Measurements from ENCODE around the gene EXTL2.
"Not testable (repeated sequence)": the region's sequence is repeated elsewhere in the genome, so short reads cannot be mapped to it uniquely, and the experiment has no call there.

Gene EXTL2

DNA sequence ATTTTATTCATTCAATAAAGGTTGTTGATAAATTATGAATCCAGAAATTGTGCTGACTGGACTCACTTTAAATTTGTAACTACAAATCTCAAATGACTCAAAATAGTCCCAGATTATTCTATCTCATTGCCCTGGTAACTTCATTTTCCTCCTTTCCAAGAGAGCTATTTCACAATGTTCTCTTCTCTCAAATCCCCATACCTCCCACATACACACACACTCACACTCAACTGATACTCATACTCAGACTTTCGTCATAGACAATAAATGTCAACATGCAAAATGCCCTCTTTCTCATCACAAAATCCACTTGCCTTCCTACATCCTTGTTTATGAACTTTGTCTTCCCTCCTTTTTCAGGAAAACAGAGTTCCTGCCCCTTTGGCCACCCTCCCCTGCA, 33.3 kb downstream of the EXTL2 start:
- H3K27ac ChIP-seq (ENCODE audit: low read length), result no peak overlapping the region
- no peaks in the 10 kb centered on the region for H3K36me3 ChIP-seq (ENCODE audit: control insufficient read depth, insufficient read depth, low read length)
- H3K27me3 ChIP-seq (ENCODE audit: control insufficient read depth, insufficient read depth, low read length), result no peaks in the 10 kb centered on the region
- no peak for DNase-seq (ENCODE audit: low read depth, low spot score)
- H3K9me3 ChIP-seq (ENCODE audit: control insufficient read depth, insufficient read depth, low read length), result no peaks in the 10 kb centered on the region
- no peak overlapping the region for H3K4me3 ChIP-seq (ENCODE audit: low read length)
- 100% methylated on average over 1 of the region's 1 CpG for WGBS (ENCODE audit: insufficient coverage, insufficient read length)
- 0 out of 2 replicates have a peak, but pooled peaks cover 1% of the 10 kb centered on the region for H3K4me1 ChIP-seq (ENCODE audit: control insufficient read depth, insufficient read depth, low read length)

DNA sequence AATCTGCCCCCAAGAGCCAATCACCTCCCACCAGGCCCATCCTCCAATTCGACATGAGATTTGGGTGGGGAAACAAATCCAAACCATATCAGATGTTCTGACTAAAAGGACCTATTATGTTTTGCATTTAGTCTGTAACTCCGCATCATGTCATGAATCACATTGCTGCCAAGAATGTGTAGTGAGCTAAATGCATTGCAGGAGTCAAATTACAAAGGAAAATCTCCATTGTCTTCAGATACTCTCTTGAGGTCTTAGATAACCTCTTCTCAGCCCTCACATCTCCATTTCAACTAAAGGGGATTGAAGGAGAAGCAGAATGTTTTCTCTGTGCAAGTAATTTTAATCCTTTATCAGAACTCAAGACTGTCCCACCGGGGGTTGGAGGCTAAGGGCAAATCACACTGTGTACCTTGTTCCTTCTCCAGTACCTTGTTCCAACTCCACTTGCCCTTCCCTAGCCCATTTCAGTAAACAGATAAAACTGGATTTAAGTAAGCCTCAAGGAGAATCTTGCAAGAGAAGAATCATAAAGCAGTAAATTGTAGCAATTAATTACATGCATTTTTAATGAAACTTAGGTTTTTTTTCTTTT, 34.1 kb downstream of the EXTL2 start:
- Histone ChIP-seq H3K4me1 (ENCODE audit: control insufficient read depth, insufficient read depth, low read length) (0 out of 2 replicates have a peak, but pooled peaks cover 1% of the 10 kb centered on the region), H3K27ac (ENCODE audit: low read length) (no peak overlapping the region), H3K27me3 (ENCODE audit: control insufficient read depth, insufficient read depth, low read length) (no peaks in the 10 kb centered on the region), H3K36me3 (ENCODE audit: control insufficient read depth, insufficient read depth, low read length) (no peaks in the 10 kb centered on the region), H3K4me3 (ENCODE audit: low read length) (no peak overlapping the region), H3K9me3 (ENCODE audit: control insufficient read depth, insufficient read depth, low read length) (no peaks in the 10 kb centered on the region)
- no peak for DNase-seq (ENCODE audit: low read depth, low spot score)
- WGBS (ENCODE audit: insufficient coverage, insufficient read length), result no CpG with 5 or more reads among the region's 3 CpGs

DNA sequence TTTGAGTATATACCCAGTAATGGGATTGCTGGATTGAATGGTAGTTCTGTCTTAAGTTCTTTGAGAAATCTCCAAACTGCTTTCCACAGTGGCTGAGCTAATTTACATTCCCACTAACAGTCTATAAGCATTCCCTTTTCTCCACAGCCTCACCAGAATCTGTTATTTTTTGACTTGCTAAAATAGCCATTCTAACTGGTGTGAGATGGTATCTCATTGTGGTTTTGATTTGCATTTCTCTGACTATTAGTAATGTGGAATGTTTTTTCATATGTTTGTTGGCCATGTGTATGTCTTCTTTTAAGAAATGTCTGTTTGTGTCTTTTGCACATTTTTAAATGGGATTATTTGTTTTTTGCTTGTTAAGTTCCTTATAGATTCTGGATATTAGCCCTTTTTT, 39.5 kb downstream of the EXTL2 start:
- H3K27me3 ChIP-seq (ENCODE audit: control insufficient read depth, insufficient read depth, low read length); DNase-seq (ENCODE audit: low read depth, low spot score); H3K4me1 ChIP-seq (ENCODE audit: control insufficient read depth, insufficient read depth, low read length); H3K4me3 ChIP-seq (ENCODE audit: low read length); H3K27ac ChIP-seq (ENCODE audit: low read length); H3K36me3 ChIP-seq (ENCODE audit: control insufficient read depth, insufficient read depth, low read length); H3K9me3 ChIP-seq (ENCODE audit: control insufficient read depth, insufficient read depth, low read length): not testable (repeated sequence)

DNA sequence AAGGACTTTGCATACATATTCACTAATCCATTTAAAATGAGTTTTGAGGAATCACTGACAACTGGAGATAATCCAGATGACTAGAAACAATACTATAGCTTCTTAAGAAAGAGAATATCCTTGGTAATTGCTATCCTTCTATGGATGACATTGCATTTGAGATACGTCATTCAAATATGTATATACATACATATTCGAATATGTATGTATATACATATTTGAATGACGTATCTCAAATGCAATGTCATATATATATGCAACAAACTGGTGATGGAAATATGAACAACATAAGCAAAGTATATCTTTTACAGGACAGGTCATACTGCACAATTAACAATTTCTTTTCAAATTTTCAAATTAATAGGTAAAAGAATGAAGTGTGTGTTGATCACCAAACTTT, 41.7 kb downstream of the EXTL2 start:
- no CpG with 5 or more reads among the region's 3 CpGs for WGBS (ENCODE audit: insufficient coverage, insufficient read length)
- DNase-seq (ENCODE audit: low read depth, low spot score), result no peak
- Histone ChIP-seq H3K36me3 (ENCODE audit: control insufficient read depth, insufficient read depth, low read length) (no peaks in the 10 kb centered on the region), H3K27ac (ENCODE audit: low read length) (no peak overlapping the region), H3K9me3 (ENCODE audit: control insufficient read depth, insufficient read depth, low read length) (no peaks in the 10 kb centered on the region), H3K27me3 (ENCODE audit: control insufficient read depth, insufficient read depth, low read length) (peaks cover 11% of the 10 kb centered on the region; the same call in 1 of the 2 replicates), H3K4me3 (ENCODE audit: low read length) (no peak overlapping the region), H3K4me1 (ENCODE audit: control insufficient read depth, insufficient read depth, low read length) (no peaks in the 10 kb centered on the region)

DNA sequence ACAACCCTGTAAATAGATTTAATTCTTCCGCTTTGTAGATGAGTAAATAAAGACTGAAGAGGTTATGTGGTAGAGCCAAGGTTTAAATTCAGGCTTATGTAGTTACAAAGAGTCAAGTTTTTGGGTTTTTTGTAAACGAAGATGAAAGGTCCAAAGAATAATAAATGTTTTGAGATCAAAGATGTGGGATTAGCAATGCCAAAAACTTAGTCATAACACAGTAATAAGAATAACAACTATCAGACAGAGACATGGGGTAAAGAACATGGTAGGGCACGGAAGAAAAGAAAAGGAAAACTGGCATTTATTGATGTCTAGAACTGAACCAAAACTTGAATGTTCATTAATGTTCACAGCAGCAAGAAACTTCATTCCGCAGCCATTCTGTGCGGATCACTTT, 42.9 kb downstream of the EXTL2 start:
- Histone ChIP-seq H3K9me3 (ENCODE audit: control insufficient read depth, insufficient read depth, low read length) (no peaks in the 10 kb centered on the region), H3K36me3 (ENCODE audit: control insufficient read depth, insufficient read depth, low read length) (no peaks in the 10 kb centered on the region), H3K27me3 (ENCODE audit: control insufficient read depth, insufficient read depth, low read length) (peaks cover 11% of the 10 kb centered on the region; the same call in 1 of the 2 replicates), H3K4me3 (ENCODE audit: low read length) (no peak overlapping the region), H3K4me1 (ENCODE audit: control insufficient read depth, insufficient read depth, low read length) (no peaks in the 10 kb centered on the region), H3K27ac (ENCODE audit: low read length) (no peak overlapping the region)
- no CpG with 5 or more reads among the region's 5 CpGs for WGBS (ENCODE audit: insufficient coverage, insufficient read length)
- no peak for DNase-seq (ENCODE audit: low read depth, low spot score)

DNA sequence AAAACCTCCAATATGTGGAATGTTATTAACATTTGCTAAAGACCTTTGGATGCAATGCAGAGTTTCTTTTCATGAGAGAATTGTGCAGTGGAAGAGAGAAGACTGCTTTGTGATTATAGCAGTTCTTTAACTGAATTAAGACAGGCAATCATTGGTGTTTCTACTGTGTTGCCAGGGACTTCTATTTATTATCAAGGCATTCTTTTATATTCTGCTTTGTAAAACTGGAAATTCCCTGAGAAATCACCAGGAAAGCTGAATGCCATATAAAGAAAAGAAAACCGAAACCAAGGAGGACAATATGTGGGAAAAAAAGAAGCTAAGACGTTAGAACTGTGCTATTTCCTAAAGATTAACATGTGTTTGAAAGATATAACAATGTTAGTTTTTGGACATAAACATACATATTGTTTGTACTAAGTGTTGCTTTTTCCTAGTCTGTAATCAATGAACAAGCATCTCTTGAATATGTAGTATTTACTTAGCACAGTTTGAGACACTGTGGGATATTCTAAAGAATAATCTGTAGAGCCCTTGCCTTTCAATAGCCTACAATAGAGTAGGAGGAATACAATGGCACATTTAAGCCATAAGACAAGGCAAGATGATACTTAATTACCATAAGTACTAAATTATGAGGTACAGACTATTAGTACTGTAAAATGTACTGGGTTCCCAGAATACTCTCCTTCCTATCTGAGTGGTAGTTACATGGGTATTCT, 47.1 kb downstream of the EXTL2 start:
- DNase-seq (ENCODE audit: low read depth, low spot score), result no peak
- H3K27me3 ChIP-seq (ENCODE audit: control insufficient read depth, insufficient read depth, low read length), result peaks cover 11% of the 10 kb centered on the region; the same call in 1 of the 2 replicates
- no peaks in the 10 kb centered on the region for H3K4me1 ChIP-seq (ENCODE audit: control insufficient read depth, insufficient read depth, low read length)
- H3K27ac ChIP-seq (ENCODE audit: low read length), result no peak overlapping the region
- no peaks in the 10 kb centered on the region for H3K9me3 ChIP-seq (ENCODE audit: control insufficient read depth, insufficient read depth, low read length)
- H3K36me3 ChIP-seq (ENCODE audit: control insufficient read depth, insufficient read depth, low read length), result no peaks in the 10 kb centered on the region
- no CpG with 5 or more reads among the region's 2 CpGs for WGBS (ENCODE audit: insufficient coverage, insufficient read length)
- H3K4me3 ChIP-seq (ENCODE audit: low read length), result no peak overlapping the region

DNA sequence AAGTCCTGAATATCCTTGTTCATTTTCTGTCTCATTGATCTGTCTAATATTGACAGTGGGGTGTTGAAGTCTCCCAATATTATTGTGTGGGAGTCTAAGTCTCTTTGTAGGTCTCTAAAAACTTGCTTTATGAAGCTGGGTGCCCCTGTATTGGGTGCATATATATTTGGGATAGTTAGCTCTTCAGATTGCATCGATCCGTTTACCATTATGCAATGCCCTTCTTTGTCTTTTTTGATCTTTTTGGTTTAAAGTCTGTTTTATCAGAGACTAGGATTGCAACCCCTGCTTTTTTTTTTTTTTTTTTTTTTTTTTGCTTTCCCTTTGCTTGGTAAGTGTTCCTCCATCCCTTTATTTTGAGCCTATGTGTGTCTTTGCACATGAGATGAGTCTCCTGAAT, 51.5 kb downstream of the EXTL2 start:
- not testable (repeated sequence) for H3K36me3 ChIP-seq (ENCODE audit: control insufficient read depth, insufficient read depth, low read length); H3K4me3 ChIP-seq (ENCODE audit: low read length); H3K4me1 ChIP-seq (ENCODE audit: control insufficient read depth, insufficient read depth, low read length); DNase-seq (ENCODE audit: low read depth, low spot score); H3K9me3 ChIP-seq (ENCODE audit: control insufficient read depth, insufficient read depth, low read length); H3K27ac ChIP-seq (ENCODE audit: low read length); H3K27me3 ChIP-seq (ENCODE audit: control insufficient read depth, insufficient read depth, low read length)
- WGBS (ENCODE audit: insufficient coverage, insufficient read length), result no CpG with 5 or more reads among the region's 2 CpGs

DNA sequence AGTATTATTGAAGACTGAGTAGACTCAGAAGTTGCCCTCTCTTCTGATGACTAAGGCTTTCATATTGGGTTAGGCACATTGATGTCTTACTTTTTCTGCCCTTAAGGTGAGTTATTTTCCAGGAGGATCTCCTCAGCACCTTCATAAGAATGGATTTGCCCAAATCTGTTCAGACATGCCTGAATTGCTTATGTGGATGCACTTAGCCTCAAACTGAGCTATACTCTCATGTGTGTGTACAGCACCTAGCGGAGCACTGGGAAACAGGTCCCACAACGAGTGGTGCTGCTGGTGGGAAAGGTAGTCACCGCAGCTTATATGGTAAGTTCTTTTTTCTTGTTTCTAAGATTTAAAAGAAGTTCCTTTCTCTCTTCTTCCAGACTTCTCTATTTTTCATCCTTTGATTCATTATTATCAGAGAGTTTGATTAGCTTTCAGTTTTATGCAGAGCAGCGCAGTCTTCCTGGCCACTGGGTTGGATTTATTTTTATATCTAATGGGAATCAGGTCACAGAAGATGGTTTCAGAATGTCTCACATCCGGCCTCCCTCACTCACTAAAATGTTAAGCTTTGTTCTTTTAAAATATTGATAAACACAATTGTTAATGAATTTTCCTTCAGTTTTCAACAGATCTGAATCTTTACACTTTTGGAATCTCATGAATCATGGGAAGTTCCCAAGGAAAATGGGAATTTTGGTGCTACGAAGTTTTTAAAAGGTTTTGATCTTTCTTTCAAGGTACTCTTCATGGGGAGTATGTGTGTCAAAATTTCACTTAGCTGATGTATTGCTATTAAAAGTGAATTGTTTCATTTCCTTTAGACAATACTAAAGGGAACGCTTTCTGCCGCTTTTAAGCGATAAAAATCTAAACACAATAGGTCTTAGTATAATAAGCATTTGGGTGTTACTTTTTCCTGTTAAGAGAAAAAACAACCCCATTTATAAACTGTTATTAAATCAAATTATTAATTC, 58.5 kb downstream of the EXTL2 start:
- Histone ChIP-seq H3K4me1 (ENCODE audit: control insufficient read depth, insufficient read depth, low read length) (no peaks in the 10 kb centered on the region), H3K27me3 (ENCODE audit: control insufficient read depth, insufficient read depth, low read length) (no peaks in the 10 kb centered on the region), H3K9me3 (ENCODE audit: control insufficient read depth, insufficient read depth, low read length) (no peaks in the 10 kb centered on the region), H3K36me3 (ENCODE audit: control insufficient read depth, insufficient read depth, low read length) (no peaks in the 10 kb centered on the region), H3K4me3 (ENCODE audit: low read length) (no peak overlapping the region), H3K27ac (ENCODE audit: low read length) (no peak overlapping the region)
- WGBS (ENCODE audit: insufficient coverage, insufficient read length), result no CpG with 5 or more reads among the region's 9 CpGs
- DNase-seq (ENCODE audit: low read depth, low spot score), result no peak

DNA sequence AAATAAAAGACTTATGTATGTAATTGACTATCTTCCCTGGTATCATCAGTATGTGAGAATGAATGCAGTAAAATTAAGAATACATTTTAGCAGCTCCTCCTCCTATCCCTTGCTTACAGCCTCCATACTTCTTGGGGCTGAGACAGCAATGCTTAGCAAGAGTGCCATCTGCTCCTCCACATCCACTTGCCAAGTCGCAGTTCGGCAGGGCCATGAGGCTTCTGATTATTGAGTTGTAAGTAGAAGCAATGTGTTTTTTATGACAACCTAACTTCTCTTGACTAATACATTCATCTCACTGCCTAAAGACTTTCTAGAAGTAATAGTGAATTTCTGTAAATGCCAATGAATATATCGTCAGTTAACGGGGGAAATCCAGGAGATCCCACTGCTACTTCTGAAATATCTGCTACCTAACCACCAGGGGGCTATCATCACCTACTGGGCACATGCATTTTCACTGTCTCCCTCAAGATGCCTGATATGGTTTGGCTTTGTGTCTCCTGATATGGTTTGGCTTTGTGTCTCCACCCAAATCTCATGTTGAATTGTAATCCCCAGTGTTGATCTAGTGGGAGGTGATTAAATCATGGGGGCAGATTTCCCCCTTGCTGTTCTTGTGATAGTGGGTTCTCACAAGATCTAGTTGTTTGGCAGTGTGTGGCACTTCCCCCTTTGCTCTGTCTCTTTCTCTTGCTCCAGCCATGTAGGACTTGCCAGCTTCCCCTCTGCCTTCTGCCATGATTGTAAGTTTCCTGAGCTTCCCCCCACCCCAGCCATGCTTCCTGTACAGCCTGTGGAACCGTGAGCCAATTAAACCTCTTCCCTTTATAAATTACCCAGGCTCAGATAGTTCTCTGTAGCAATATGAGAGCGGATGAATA, 59.6 kb downstream of the EXTL2 start:
- H3K9me3 ChIP-seq (ENCODE audit: control insufficient read depth, insufficient read depth, low read length), result no peaks in the 10 kb centered on the region
- H3K4me1 ChIP-seq (ENCODE audit: control insufficient read depth, insufficient read depth, low read length), result no peaks in the 10 kb centered on the region
- no CpG with 5 or more reads among the region's 6 CpGs for WGBS (ENCODE audit: insufficient coverage, insufficient read length)
- no peak for DNase-seq (ENCODE audit: low read depth, low spot score)
- no peak overlapping the region for H3K4me3 ChIP-seq (ENCODE audit: low read length)
- H3K27ac ChIP-seq (ENCODE audit: low read length), result no peak overlapping the region
- H3K27me3 ChIP-seq (ENCODE audit: control insufficient read depth, insufficient read depth, low read length), result no peaks in the 10 kb centered on the region
- H3K36me3 ChIP-seq (ENCODE audit: control insufficient read depth, insufficient read depth, low read length), result no peaks in the 10 kb centered on the region

All from iPS DF 6.9 (cell line).